HG02970 (cell line): ENCODE data around the gene ADK.

Experiments used
- ATAC-seq: cut with Tn5 transposase; IDR thresholded peaks from one replicate; pipeline ENCODE4 v1.9.1; 2021; ENCODE audit warnings: mild to moderate bottlenecking, moderate library complexity, moderate number of reproducible peaks; ENCODE audit not compliant: unreplicated experiment, low FRiP score

Gene ADK

GRCh38 chr10:74585231-74586087 is 434.4 kb downstream of the ADK start:
- ATAC-seq, result peak; percentile 64

DNA sequence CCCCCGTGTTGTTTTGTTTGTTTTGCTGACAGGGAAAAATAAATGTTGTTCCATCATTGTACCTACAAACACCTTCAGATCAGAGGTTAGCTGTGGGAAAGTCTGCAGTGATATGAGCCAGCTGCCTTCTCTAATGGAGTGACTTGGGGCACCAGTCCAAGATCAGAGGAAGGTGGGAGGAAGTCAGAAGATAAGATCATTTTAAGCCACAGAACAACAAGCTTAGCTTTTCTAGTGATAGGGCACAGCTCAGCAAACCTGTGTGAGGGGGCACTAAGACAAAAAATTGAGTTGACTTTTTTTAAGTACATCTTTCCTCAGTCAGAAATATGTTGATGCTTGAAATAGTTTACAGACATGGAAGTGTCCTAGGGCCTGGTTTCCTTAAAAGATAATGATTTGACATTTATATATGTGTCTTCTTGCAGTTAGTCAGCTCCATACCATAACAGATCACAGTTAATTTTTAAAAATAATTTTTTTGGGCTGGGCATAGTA is 435.1 kb downstream of the ADK start:
- peak; percentile 26 for ATAC-seq

GRCh38 chr10:74587109-74587854 is 436.3 kb downstream of the ADK start:
- ATAC-seq, result no peak

GRCh38 chr10:74589226-74589673 is 438.2 kb downstream of the ADK start:
- ATAC-seq, result no peak

GRCh38 chr10:74589851-74590250 is 438.8 kb downstream of the ADK start:
- ATAC-seq, result no peak

- no peak for ATAC-seq
These were observed 442.4 kb downstream of the ADK start for GRCh38 chr10:74593470-74593869.

- no peak for ATAC-seq
These were observed 445.7 kb downstream of the ADK start for GRCh38 chr10:74596713-74597112.

DNA sequence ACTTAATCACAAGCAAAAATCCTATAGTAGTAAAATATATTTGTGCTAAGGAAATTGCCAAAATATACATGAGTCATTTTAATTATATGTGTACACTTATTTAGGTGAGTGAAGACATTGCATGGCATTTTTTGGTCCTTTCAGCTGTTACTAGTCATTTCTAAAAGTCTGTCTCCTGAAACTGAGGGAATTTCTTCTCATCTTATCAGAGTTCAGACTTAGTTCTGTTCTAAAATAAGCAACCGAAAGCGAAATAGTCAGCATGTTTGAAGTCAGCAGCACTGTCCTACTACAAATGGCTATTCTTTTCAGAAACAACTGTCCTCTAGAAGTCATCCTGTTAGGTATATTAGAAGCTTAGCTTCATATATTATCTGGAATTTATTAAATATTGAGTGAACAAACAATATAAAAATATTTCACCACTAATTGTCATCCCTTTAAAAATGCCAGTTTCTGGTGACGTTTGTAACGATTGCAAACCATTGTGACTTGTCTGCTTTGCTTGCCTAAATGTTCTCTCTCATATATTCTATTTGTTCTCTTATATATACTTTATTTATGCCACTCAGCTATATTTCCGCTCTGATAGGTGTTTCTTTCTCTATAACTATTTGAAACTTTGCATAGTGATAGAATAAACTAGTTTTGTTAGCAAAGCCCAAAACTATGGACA is 448.0 kb downstream of the ADK start:
- no peak for ATAC-seq

DNA sequence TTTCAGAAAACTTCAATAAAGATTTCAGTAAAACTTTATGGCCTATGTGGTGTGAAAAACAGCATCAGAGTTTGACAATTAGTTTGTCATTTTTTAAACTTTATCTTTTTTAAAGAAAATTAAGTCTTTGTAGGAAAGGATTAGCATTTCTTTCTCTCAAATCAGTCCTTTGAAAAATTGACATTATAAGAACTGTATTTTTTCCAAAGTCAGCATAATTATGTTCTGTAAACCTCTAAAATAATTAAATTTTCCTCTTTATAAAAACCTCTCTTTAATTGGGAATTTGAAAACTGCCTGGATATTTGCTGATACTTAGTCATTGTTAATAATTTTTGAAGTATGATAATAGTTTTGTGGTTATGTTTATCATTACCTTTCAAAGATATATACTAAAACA is 448.7 kb downstream of the ADK start:
- ATAC-seq, result no peak

DNA sequence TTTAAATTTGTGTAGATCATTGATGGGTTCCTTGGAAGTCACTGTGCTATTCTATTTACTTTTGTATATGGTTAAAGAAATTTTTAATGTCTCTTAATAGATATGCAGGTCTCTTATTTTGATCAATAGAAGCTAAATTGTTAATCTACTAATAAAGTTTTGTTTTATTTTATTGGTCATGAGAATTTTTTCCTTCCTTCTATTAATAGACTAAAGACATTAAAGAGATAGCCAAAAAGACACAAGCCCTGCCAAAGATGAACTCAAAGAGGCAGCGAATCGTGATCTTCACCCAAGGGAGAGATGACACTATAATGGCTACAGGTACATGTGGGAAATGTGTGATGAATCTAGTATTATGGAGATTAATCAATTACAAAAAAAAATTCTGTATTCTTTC is 449.1 kb downstream of the ADK start:
- no peak for ATAC-seq

GRCh38 chr10:74602576-74602975 is 451.6 kb downstream of the ADK start:
- no peak for ATAC-seq

- ATAC-seq, result no peak
These were observed 459.3 kb downstream of the ADK start for GRCh38 chr10:74610299-74610698.

GRCh38 chr10:74612195-74612594 is 461.2 kb downstream of the ADK start:
- ATAC-seq, result no peak

DNA sequence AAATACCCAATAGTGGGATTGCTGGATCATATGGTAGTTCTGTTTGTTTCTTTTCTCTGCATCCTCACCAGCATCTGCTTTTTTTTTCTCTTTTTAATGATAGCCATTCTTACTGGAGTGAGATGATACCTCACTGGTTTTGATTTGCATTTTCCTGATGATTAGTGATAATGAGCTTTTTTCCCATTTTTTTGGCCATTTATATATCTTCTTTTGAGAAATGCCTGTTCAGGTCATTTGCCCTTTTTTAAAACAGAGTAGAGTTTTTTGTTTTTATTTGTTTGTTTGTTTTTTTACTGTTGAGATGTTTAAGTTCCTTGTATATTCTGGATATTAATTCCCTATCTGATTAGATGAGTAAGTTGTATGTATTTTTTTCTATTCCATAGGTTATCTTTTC is 469.6 kb downstream of the ADK start:
- no peak for ATAC-seq

DNA sequence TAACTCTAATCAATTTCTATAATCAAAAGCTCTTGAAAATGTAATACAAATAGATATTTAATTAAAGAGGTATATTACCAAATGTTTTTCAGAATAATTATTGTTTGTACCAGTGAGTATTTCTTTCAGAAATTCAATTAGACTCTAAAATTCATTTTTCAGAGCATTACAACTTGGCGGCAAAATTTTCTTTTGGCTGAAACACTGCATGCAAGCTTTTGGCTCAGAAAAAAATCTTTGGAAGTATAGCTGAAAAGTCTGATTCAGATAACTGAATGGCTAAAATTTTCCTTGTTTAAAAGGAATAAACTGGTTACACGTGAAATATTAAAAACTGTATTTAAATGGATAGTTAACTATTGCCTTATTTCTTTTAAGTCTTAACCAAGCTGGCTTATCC is 472.8 kb downstream of the ADK start:
- ATAC-seq, result no peak

GRCh38 chr10:74624501-74624900 is 473.5 kb downstream of the ADK start:
- ATAC-seq, result no peak

DNA sequence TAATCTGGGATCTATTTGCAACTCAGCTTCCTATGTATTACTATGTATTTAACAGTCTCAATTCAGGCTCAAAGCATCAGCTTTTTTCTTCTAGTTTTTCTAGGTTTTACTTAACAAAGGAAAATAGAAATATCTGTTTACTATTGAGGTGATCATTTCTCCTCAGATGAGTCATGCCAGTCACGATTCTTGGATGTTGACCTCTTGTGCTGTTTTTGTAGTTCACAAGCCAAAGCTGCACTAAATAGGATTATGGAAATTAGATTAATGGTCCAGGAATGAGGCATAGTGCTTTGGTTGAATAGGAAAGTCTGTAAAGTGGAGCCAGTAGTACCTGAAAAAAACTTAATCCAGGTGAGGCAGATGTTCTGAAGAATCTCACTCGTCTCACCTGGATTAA is 477.1 kb downstream of the ADK start:
- no peak for ATAC-seq

DNA sequence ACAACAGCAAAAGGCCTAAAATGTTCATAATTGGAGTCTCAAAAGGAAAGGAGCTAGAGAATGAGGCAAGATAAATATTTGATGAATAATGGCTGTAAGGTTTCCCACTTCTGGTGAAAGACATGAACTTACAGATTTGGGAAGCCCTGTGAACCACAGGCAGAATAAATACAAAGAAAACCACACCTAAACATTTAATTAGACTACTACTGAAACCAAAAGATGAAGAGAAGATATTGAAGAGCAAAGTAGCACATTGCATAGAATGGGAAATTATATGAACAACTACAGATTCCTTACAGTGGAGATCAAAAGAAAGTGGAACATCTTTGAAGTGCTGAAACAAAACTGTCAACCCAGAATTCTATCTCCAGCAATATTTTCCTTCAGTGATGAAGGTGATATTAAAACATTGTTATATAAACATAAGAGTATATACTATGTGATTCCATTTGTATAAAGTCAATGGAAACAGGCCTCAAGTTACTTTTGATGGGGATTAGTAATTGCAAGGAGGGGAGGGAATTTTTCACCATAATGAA is 484.0 kb downstream of the ADK start:
- ATAC-seq, result no peak

GRCh38 chr10:74635655-74636054 is 484.6 kb downstream of the ADK start:
- ATAC-seq, result no peak

- ATAC-seq, result no peak
These were observed 486.7 kb downstream of the ADK start for GRCh38 chr10:74637685-74638084.
